ENCODE measurements around the gene FBLN5. TPM values are rescaled to one million over a fixed set of nuclear protein-coding genes. Genes with fewer than 3 reads are reported as not detected.

FBLN5 gene
- total RNA-seq, 4 donors from 2014 or later: 20.3 to 44.3 (median 37.2) TPM

DNA sequence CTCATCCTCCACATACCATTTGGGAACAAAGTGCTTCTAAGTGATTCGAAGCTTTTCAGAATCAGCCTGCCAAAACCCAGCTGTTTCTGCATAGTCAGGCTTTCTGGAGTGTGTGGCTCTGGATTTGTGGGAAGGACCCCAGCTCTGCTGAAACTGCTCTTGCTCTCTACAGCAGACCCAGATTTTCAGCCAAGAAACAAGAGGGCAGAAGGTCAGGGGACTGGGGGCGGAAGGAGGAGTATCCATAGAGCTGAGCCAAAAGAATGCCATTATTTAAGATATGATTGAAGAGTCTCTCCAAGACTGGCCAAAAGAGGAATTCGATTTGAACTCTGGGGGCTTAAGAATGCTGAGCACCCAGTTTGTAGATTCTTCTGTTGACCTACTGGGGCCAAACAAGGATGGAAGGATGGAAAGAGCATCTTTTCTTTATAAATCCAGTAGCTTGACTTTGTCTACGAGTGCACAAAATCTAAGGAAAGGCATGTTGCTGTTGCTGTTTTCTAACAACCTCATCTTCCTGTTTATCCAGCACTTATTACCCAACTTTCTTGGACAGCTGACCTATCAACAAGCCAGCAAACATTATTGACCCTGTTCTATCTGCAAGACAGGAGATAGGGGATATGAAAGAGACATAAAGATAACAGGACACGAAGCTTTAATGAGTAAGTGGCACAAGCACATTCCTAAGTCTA, 29.2 kb downstream of the FBLN5 start:
- Histone ChIP-seq H3K27me3 (no peaks in the 10 kb centered on the region), H3K27ac (peak overlapping the region; percentile 45), H3K36me3 (no peaks in the 10 kb centered on the region), H3K4me3 (no peak overlapping the region), H3K4me1 (peaks cover 14% of the 10 kb centered on the region), H3K9me3 (no peaks in the 10 kb centered on the region)
- no peak for DNase-seq (ENCODE audit: low spot score in 2 of 2)
- 61% methylated on average over 5 of the region's 5 CpGs for WGBS
- TF ChIP-seq POLR2AphosphoS5 (IDR thresholded peaks at IDR 0.05): no peak
- TF ChIP-seq POLR2A (IDR thresholded peaks at IDR 0.05): no peak
- TF ChIP-seq EP300 (IDR thresholded peaks at IDR 0.05): no peak
- TF ChIP-seq, protein P1, sequence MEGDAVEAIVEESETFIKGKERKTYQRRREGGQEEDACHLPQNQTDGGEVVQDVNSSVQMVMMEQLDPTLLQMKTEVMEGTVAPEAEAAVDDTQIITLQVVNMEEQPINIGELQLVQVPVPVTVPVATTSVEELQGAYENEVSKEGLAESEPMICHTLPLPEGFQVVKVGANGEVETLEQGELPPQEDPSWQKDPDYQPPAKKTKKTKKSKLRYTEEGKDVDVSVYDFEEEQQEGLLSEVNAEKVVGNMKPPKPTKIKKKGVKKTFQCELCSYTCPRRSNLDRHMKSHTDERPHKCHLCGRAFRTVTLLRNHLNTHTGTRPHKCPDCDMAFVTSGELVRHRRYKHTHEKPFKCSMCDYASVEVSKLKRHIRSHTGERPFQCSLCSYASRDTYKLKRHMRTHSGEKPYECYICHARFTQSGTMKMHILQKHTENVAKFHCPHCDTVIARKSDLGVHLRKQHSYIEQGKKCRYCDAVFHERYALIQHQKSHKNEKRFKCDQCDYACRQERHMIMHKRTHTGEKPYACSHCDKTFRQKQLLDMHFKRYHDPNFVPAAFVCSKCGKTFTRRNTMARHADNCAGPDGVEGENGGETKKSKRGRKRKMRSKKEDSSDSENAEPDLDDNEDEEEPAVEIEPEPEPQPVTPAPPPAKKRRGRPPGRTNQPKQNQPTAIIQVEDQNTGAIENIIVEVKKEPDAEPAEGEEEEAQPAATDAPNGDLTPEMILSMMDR (IDR thresholded peaks at IDR 0.05): no peak

DNA sequence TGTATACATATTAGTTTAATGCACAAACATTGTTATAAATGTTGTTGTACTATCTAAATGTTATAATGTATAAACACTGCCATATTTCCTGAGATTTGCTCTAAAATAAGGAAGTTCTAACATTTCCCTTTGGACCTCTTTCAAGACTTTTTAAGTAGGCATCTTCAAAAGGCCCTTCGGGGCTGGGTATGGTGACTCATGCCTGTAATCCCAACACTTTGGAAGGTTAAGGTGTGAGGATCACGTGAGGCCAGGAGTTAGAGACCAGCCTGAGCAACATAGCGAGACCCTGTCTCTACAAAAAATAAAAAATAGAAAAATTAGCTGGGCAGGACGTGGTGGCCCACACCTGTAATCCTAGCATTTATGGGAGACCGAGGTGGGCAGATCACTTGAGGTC, 35.5 kb downstream of the FBLN5 start:
- WGBS: 66% methylated on average over 5 of the region's 5 CpGs
- TF ChIP-seq EP300 (IDR thresholded peaks at IDR 0.05): no peak
- TF ChIP-seq POLR2A (IDR thresholded peaks at IDR 0.05): no peak
- TF ChIP-seq, protein P1 (IDR thresholded peaks at IDR 0.05): no peak
- no peak for TF ChIP-seq POLR2AphosphoS5 (IDR thresholded peaks at IDR 0.05)

GRCh38 chr14:91911474-91912032, 35.9 kb downstream of the FBLN5 start:
- no peaks in the 10 kb centered on the region for H3K9me3 ChIP-seq
- H3K4me1 ChIP-seq: peaks cover 10% of the 10 kb centered on the region
- H3K27me3 ChIP-seq: no peaks in the 10 kb centered on the region
- no peaks in the 10 kb centered on the region for H3K36me3 ChIP-seq
- H3K4me3 ChIP-seq: no peak overlapping the region
- WGBS: 38% methylated on average over 9 of the region's 9 CpGs
- H3K27ac ChIP-seq: no peak overlapping the region
- TF ChIP-seq, protein P1 (IDR thresholded peaks at IDR 0.05): peak; percentile 9 to 39
- no peak for TF ChIP-seq POLR2A (IDR thresholded peaks at IDR 0.05)
- DNase-seq (ENCODE audit: low spot score in 2 of 2): no peak

More for the DNA sequence above, 35.5 kb downstream of the FBLN5 start:
- Histone ChIP-seq H3K36me3 (no peaks in the 10 kb centered on the region), H3K4me3 (no peak overlapping the region), H3K27ac (no peak overlapping the region), H3K27me3 (no peaks in the 10 kb centered on the region), H3K4me1 (peaks cover 10% of the 10 kb centered on the region), H3K9me3 (no peaks in the 10 kb centered on the region)
- no peak for DNase-seq (ENCODE audit: low spot score in 2 of 2)

GRCh38 chr14:91910196-91910595, 37.3 kb downstream of the FBLN5 start:
- Histone ChIP-seq H3K27me3 (no peaks in the 10 kb centered on the region), H3K9me3 (no peaks in the 10 kb centered on the region), H3K4me3 (no peak overlapping the region), H3K4me1 (peaks cover 10% of the 10 kb centered on the region), H3K36me3 (no peaks in the 10 kb centered on the region), H3K27ac (no peak overlapping the region)
- 95% methylated on average over 9 of the region's 9 CpGs for WGBS
- DNase-seq (ENCODE audit: low spot score in 2 of 2): no peak
- TF ChIP-seq POLR2A (IDR thresholded peaks at IDR 0.05) (no peak), POLR2AphosphoS5 (IDR thresholded peaks at IDR 0.05) (no peak), EP300 (IDR thresholded peaks at IDR 0.05) (no peak)
- TF ChIP-seq, protein P1 (IDR thresholded peaks at IDR 0.05): no peak

DNA sequence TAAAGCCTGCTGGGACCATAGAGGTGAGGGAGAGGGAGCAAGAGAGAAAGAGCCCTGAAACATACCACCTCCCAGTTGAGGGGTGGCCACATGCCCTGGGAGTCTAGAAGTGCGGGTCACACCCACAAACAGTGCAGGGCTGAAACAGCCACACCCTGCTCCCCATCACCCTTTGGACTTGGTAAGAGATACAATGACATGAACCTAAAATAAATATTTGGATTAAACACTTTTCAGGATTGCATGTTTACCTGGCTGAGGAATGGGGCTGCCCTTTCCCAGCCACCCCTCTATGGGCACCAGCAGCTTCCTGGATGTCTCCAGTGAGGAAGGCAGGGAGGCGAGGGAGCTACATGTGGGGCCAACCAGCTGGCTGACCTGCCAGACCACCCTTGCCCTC, 41.1 kb downstream of the FBLN5 start:
- Histone ChIP-seq H3K9me3 (no peaks in the 10 kb centered on the region), H3K27me3 (no peaks in the 10 kb centered on the region), H3K36me3 (no peaks in the 10 kb centered on the region), H3K4me3 (no peak overlapping the region), H3K4me1 (peaks cover 7% of the 10 kb centered on the region), H3K27ac (no peak overlapping the region)
- 92% methylated on average over 2 of the region's 2 CpGs for WGBS
- TF ChIP-seq POLR2A (IDR thresholded peaks at IDR 0.05) (no peak), POLR2AphosphoS5 (IDR thresholded peaks at IDR 0.05) (no peak), EP300 (IDR thresholded peaks at IDR 0.05) (no peak)
- TF ChIP-seq, protein P1 (IDR thresholded peaks at IDR 0.05): no peak
- no peak for DNase-seq (ENCODE audit: low spot score in 2 of 2)
